Karpas-422 (cell line): ENCODE data around the gene TPCN2. TPM values are rescaled to one million over a fixed set of nuclear protein-coding genes. Genes with fewer than 3 reads are reported as not detected.
"Not testable (repeated sequence)": the region's sequence is repeated elsewhere in the genome, so short reads cannot be mapped to it uniquely, and the experiment has no call there.

ENCODE experiments used
- DNase-seq: peaks from one replicate; pipeline ENCODE4 v3.0.0-alpha.2; 2015
- H2AFZ ChIP-seq: fragments of 200-600 bp; sonication (generic); 2 replicates; pipeline ENCODE4 v1.6.1; 2014; ENCODE audit warnings: antibody characterized with exemption, low read length, mixed read lengths
- H3K27ac ChIP-seq: fragments of 200-600 bp; sonication (generic); 2 replicates; pipeline ENCODE4 v1.5.1; 2014; ENCODE audit warnings: mild to moderate bottlenecking, low read length, moderate library complexity
- H3K27me3 ChIP-seq: fragments of 200-600 bp; sonication (generic); 2 replicates; pipeline ENCODE4 v1.6.1; 2014; ENCODE audit warnings: low read length, mixed read lengths
- H3K36me3 ChIP-seq: fragments of 200-600 bp; sonication (generic); 2 replicates; pipeline ENCODE4 v1.6.1; 2014; ENCODE audit warnings: low read length, mixed read lengths; ENCODE audit not compliant: insufficient read depth
- H3K4me1 ChIP-seq: fragments of 200-600 bp; sonication (generic); 2 replicates; pipeline ENCODE4 v1.6.1; 2014; ENCODE audit warnings: mild to moderate bottlenecking, low read length, mixed read lengths
- H3K4me2 ChIP-seq: fragments of 200-600 bp; sonication (generic); 2 replicates; pipeline ENCODE4 v1.6.1; 2014; ENCODE audit warnings: low read length, low read depth, mild to moderate bottlenecking; ENCODE audit not compliant: poor library complexity, severe bottlenecking
- H3K4me3 ChIP-seq: fragments of 200-600 bp; sonication (generic); 2 replicates; pipeline ENCODE4 v1.5.1; 2014; ENCODE audit warnings: mild to moderate bottlenecking, antibody characterized with exemption, low read length, mixed read lengths
- H3K79me2 ChIP-seq: fragments of 200-600 bp; sonication (generic); 2 replicates; pipeline ENCODE4 v1.6.1; 2014; ENCODE audit warnings: mild to moderate bottlenecking, low read length, mixed read lengths
- H3K9ac ChIP-seq: fragments of 200-600 bp; sonication (generic); 2 replicates; pipeline ENCODE4 v1.6.0; 2014; ENCODE audit warnings: low read length
- H3K9me2 ChIP-seq: fragments of 200-600 bp; sonication (generic), shearing (Covaris generic); replicated peaks from 2 replicates; pipeline ENCODE4 v1.6.0; 2014; ENCODE audit warnings: mild to moderate bottlenecking, low read length, moderate library complexity; ENCODE audit not compliant: insufficient read depth
- H3K9me3 ChIP-seq: fragments of 300-700, 200-600 bp; sonication (generic); 2 replicates; pipeline ENCODE4 v1.6.1; 2014; ENCODE audit warnings: low read length, mixed read lengths
- H4K20me1 ChIP-seq: fragments of 200-600 bp; sonication (generic); 2 replicates; pipeline ENCODE4 v1.6.1; 2014; ENCODE audit warnings: mild to moderate bottlenecking, antibody characterized with exemption, low read length, low read depth; ENCODE audit not compliant: insufficient read depth
- total RNA-seq: library from RNA; depleted of rRNA; stranded (reverse); fragments of >200 nt; shearing (Covaris generic); gene quantifications from 2 replicates; pipeline ENCODE4 v1.2.3, GENCODE V29; 2014; ENCODE audit warnings: low replicate concordance

The TPCN2 gene
- total RNA-seq, 1 experiment from 2014 or later: 37.6 TPM

DNA sequence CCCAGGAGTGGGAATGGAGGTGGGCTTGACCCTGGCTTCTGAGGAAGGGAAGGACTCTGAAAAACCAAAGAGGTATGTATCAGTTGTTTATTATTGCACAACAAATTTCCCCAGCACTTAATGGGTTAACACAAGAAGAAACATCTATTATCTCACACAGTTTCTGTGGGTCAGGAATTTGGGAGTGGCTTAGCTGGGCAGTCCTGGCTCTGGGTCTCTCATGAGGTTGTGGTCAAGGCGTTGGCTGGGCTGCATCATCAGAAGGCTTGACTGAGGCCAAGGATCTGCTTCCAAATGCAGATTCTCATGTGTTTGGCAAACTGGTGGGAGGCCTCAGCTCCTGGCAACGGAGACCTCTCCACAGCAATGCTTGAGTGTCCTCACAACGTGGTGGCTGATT, 89.5 kb downstream of the TPCN2 start:
- DNase-seq: no peak
- H3K9me3 ChIP-seq: no peaks in the 10 kb centered on the region
- H3K4me1 ChIP-seq: no peaks in the 10 kb centered on the region
- H3K4me2 ChIP-seq: no peak overlapping the region
- H3K79me2 ChIP-seq: no peaks in the 10 kb centered on the region
- no peak overlapping the region for H3K4me3 ChIP-seq
- no peak overlapping the region for H3K9ac ChIP-seq
- no peak overlapping the region for H2AFZ ChIP-seq
- no peaks in the 10 kb centered on the region for H3K36me3 ChIP-seq
- no peaks in the 10 kb centered on the region for H4K20me1 ChIP-seq
- no peak overlapping the region for H3K27ac ChIP-seq
- no peaks in the 10 kb centered on the region for H3K27me3 ChIP-seq
- no peaks in the 10 kb centered on the region for H3K9me2 ChIP-seq

DNA sequence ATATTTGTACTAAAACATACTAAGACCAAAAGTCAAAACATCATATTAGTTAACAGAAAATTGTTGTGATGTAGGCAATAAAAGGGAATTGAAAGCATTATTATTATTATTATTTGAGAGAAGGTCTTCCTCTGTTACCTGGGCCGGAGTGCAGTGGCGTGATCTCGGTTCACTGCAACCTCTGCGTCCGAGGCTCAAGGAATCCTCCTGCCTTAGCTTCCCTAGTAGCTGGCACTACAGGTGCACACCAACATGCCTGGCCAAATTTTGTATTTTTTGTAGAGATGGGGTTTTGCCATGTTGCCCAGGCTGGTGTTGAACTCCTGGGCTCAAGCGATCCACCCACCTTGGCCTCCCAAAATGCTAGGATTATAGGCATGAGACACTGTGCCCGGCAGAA, 91.4 kb downstream of the TPCN2 start:
- not testable (repeated sequence) for H3K79me2 ChIP-seq, H3K4me2 ChIP-seq, H2AFZ ChIP-seq, H3K9ac ChIP-seq, H3K4me3 ChIP-seq, H3K27me3 ChIP-seq, H4K20me1 ChIP-seq, H3K9me2 ChIP-seq, H3K36me3 ChIP-seq, DNase-seq, H3K4me1 ChIP-seq, H3K9me3 ChIP-seq, H3K27ac ChIP-seq

DNA sequence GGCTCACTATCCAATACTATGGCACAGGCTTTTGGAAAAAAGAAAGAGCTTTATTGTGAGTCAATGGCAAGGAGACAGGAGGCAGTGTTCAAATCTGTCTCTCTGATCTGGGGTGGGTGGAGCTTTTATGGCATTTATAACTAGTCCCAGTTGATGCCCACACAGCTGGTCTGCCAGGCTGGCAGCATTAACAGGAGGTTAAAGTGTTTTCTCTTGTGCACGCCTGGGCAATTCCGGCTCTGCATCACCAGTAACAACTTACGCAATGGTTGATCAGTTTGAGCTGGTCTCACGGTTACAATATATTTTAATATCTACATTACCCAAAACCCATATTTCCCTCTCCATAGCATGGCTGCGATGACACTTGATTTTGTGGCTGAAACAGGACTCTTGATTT, 91.9 kb downstream of the TPCN2 start:
- no peak overlapping the region for H3K4me2 ChIP-seq
- no peaks in the 10 kb centered on the region for H3K9me2 ChIP-seq
- no peak overlapping the region for H3K4me3 ChIP-seq
- no peak overlapping the region for H2AFZ ChIP-seq
- no peak overlapping the region for H3K9ac ChIP-seq
- no peak for DNase-seq
- no peaks in the 10 kb centered on the region for H3K4me1 ChIP-seq
- no peaks in the 10 kb centered on the region for H3K79me2 ChIP-seq
- no peaks in the 10 kb centered on the region for H3K9me3 ChIP-seq
- H3K27me3 ChIP-seq: no peaks in the 10 kb centered on the region
- no peak overlapping the region for H3K27ac ChIP-seq
- H3K36me3 ChIP-seq: no peaks in the 10 kb centered on the region
- no peaks in the 10 kb centered on the region for H4K20me1 ChIP-seq

DNA sequence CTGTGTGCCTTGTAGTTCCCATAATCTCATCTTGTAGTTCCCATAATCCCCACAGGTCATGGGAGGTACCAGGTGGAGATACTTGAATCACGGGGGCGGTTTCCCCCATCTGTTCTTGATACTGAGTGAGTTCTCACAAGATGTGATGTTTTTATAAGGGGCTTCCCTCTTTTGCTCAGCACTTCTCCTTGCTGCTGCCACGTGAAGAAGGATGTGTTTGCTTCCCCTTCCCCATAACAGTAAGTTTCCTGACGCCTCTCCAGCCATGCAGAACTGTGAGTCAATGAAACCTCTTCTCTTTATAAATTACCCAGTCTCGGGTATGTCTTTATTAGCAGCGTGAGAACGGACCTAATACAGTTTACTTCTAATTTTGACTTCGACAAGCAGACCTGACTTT, 93.0 kb downstream of the TPCN2 start:
- Histone ChIP-seq H3K27me3 (no peaks in the 10 kb centered on the region), H4K20me1 (no peaks in the 10 kb centered on the region), H3K79me2 (no peaks in the 10 kb centered on the region), H3K4me2 (no peak overlapping the region), H3K9me2 (no peaks in the 10 kb centered on the region), H3K4me1 (no peaks in the 10 kb centered on the region), H3K36me3 (no peaks in the 10 kb centered on the region), H3K9ac (no peak overlapping the region), H3K4me3 (no peak overlapping the region), H2AFZ (no peak overlapping the region), H3K27ac (no peak overlapping the region), H3K9me3 (no peaks in the 10 kb centered on the region)
- DNase-seq: no peak

DNA sequence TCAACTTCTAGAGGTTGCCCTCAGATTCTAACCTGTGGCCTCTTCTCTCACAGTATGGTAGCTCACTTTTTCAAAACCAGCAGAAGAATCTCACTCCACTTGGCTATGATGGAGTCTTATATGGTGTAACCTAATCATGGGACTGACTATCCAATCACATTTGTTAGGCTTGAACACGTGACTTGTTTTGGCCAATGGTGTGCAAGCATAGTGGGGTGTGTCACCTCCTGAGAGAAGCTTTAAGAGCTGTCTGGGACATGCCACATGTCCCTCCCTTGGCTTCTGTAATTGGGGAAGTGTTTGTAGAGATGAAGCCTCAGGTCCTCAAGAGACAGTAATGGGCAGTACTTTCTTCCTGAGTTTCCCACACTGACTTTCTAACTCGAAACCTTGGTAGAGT, 94.2 kb downstream of the TPCN2 start:
- no peaks in the 10 kb centered on the region for H3K9me2 ChIP-seq
- no peaks in the 10 kb centered on the region for H3K27me3 ChIP-seq
- no peak overlapping the region for H3K9ac ChIP-seq
- no peak overlapping the region for H2AFZ ChIP-seq
- no peak overlapping the region for H3K27ac ChIP-seq
- H3K9me3 ChIP-seq: no peaks in the 10 kb centered on the region
- H4K20me1 ChIP-seq: no peaks in the 10 kb centered on the region
- H3K4me3 ChIP-seq: no peak overlapping the region
- DNase-seq: peak; percentile 83
- H3K4me2 ChIP-seq: no peak overlapping the region
- H3K79me2 ChIP-seq: no peaks in the 10 kb centered on the region
- no peaks in the 10 kb centered on the region for H3K4me1 ChIP-seq
- H3K36me3 ChIP-seq: no peaks in the 10 kb centered on the region; the same call in 1 of the 2 replicates

DNA sequence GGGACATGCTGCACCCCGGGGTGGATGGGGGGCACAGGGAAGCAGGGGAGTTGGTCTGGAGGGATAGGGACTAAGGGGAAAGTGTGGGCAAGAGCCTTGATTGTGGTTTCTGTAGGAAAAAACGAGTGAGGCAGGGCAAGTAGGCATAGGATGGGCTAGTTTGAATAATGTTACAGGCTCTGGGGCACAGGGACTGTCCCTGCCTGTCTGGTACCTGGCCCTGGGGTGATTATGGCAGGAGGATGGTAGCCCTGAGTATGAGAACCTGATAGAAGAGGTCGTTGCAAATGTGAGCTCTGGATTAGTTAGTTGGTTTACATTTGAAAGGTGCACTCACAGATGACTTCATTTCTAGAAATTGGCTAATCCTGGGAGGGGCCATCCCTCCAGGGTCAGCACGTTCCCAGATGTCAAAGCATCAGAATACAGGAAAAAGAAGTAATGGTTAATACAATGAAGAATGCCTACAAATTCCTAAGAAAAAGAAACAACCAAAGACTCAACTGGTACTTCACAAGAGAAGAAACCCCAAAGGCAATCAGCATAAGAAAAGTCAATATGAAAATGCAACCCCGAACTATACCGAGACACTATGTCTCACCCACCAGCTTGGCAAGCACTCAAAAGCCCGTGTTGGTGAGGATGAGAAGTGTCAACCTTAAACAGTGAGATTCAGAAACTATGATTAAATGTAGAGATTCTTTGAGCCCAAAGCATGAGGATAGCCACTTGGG, 95.8 kb downstream of the TPCN2 start:
- no peak overlapping the region for H2AFZ ChIP-seq

DNA sequence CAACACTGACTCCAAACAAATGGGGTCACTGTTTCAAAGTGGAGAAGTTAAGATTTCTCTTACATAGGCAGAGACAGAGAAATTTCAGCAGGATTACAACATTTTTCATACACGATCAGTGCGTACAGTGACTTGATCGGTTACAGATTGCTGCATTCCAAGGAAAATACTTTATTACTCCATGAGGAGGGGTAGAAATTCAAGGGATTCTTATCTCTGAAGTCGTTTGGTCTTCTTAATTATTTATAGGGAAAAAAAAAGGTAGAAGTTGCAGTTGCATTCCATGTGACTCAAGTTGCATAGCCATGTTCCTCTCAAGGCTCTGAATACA, 96.3 kb downstream of the TPCN2 start:
- H3K9me3 ChIP-seq: no peaks in the 10 kb centered on the region
- H3K4me3 ChIP-seq: no peak overlapping the region
- no peaks in the 10 kb centered on the region for H3K4me1 ChIP-seq
- no peaks in the 10 kb centered on the region; the same call in 1 of the 2 replicates for H3K36me3 ChIP-seq
- no peak for DNase-seq
- no peaks in the 10 kb centered on the region for H3K27me3 ChIP-seq
- no peaks in the 10 kb centered on the region for H3K79me2 ChIP-seq
- no peak overlapping the region for H2AFZ ChIP-seq
- H3K9ac ChIP-seq: no peak overlapping the region
- no peak overlapping the region for H3K27ac ChIP-seq
- no peaks in the 10 kb centered on the region for H3K9me2 ChIP-seq
- H4K20me1 ChIP-seq: no peaks in the 10 kb centered on the region
- no peak overlapping the region for H3K4me2 ChIP-seq

More for the DNA sequence above, 95.8 kb downstream of the TPCN2 start:
- Histone ChIP-seq H3K4me3 (no peak overlapping the region), H3K36me3 (no peaks in the 10 kb centered on the region; the same call in 1 of the 2 replicates), H3K9ac (no peak overlapping the region), H3K4me2 (no peak overlapping the region), H3K9me2 (no peaks in the 10 kb centered on the region), H3K9me3 (no peaks in the 10 kb centered on the region), H3K4me1 (no peaks in the 10 kb centered on the region), H3K27me3 (no peaks in the 10 kb centered on the region), H4K20me1 (no peaks in the 10 kb centered on the region), H3K79me2 (no peaks in the 10 kb centered on the region), H3K27ac (no peak overlapping the region)
- no peak for DNase-seq

DNA sequence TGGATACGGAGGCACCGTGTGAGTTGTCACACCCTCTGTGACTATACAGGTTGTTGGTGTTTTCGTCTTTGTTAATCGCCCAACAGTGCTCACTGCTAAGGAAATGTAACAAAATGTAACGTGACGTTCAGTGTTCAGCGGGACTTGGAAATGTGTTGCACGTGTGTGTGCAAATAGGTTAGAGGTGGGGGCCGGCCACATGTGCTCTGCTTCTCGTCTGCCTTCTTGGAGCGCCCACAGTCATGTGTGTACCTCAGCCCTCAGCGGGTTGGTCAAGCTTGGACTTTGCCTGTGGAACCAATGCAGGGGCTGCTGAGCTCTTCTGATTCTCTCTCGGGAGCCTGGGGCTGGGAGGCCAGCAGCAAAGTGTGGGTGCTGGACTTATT, 99.6 kb downstream of the TPCN2 start:
- H3K4me3 ChIP-seq: no peak overlapping the region
- no peak overlapping the region for H3K27ac ChIP-seq
- H3K36me3 ChIP-seq: no peaks in the 10 kb centered on the region; the same call in 1 of the 2 replicates
- H2AFZ ChIP-seq: no peak overlapping the region
- H3K4me2 ChIP-seq: no peak overlapping the region
- no peaks in the 10 kb centered on the region for H4K20me1 ChIP-seq
- no peaks in the 10 kb centered on the region for H3K27me3 ChIP-seq
- H3K79me2 ChIP-seq: no peaks in the 10 kb centered on the region
- H3K4me1 ChIP-seq: no peaks in the 10 kb centered on the region
- H3K9ac ChIP-seq: no peak overlapping the region
- H3K9me2 ChIP-seq: no peaks in the 10 kb centered on the region
- H3K9me3 ChIP-seq: no peaks in the 10 kb centered on the region
- DNase-seq: no peak
